CD4-positive, alpha-beta memory T cell (primary cell): ENCODE measurements around the gene EDARADD. TPM values are rescaled to one million over a fixed set of nuclear protein-coding genes. Genes with fewer than 3 reads are reported as not detected.
A peak's percentile ranks its signal among the peaks of the same experiment; 100 is the strongest.

Source experiments
- CTCF ChIA-PET: fragments of 350-600 bp; sonication (Branson Sonifier 250); formaldehyde crosslinking; loops from one replicate; lab custom pipeline; 2021; ENCODE audit warnings: inconsistent platforms; ENCODE audit not compliant: partially characterized antibody; lab: Charles Lee
- POLR2A ChIA-PET: fragments of 350-600 bp; sonication (Branson Sonifier 250); formaldehyde crosslinking; loops from one replicate; lab custom pipeline; 2021; ENCODE audit not compliant: partially characterized antibody; lab: Charles Lee
- DNase-seq, 5 donors: peaks; one replicate each; pipeline versions ENCODE4 v3.0.0 to v3.0.0-alpha.2; 2020 to 2022; ENCODE audit warnings: mixed read lengths in 1 of 5
- H3K27ac ChIP-seq: one replicate; pipeline ENCODE4 v1.7.0; 2013; ENCODE audit warnings: low read depth, low read length
- H3K27me3 ChIP-seq: 2 replicates; pipeline ENCODE4 v1.7.0; 2013; ENCODE audit warnings: mild to moderate bottlenecking, low read length, moderate library complexity; ENCODE audit not compliant: insufficient read depth
- H3K36me3 ChIP-seq: 2 replicates; pipeline ENCODE4 v1.7.0; 2013; ENCODE audit warnings: mild to moderate bottlenecking, low read length, moderate library complexity; ENCODE audit not compliant: insufficient read depth
- H3K4me1 ChIP-seq: 2 replicates; pipeline ENCODE4 v1.7.0; 2013; ENCODE audit warnings: mild to moderate bottlenecking, low read length, moderate library complexity; ENCODE audit not compliant: insufficient read depth
- H3K4me3 ChIP-seq, 2 donors: one replicate each; pipeline ENCODE4 v1.7.0; 2013; ENCODE audit warnings: low read length in 2 of 2, mild to moderate bottlenecking in 1 of 2
- H3K9me3 ChIP-seq, 2 donors: one replicate each; pipeline ENCODE4 v1.7.0; 2013; ENCODE audit warnings: low read length in 2 of 2, control low read depth in 1 of 2; ENCODE audit not compliant: control insufficient read depth in 1 of 2
- H3K27ac Mint-ChIP-seq, 7 donors: one replicate each; pipeline ENCODE4 v1.8.0; 2020 to 2021; ENCODE audit warnings: mixed read lengths in 7 of 7, mild to moderate bottlenecking in 6 of 7, inconsistent platforms in 3 of 7, moderate library complexity in 3 of 7
- H3K27me3 Mint-ChIP-seq, 2 donors: one replicate each; pipeline ENCODE4 v1.8.0; 2020 to 2021; ENCODE audit warnings: mixed read lengths in 2 of 2
- H3K36me3 Mint-ChIP-seq, 2 donors: one replicate each; pipeline ENCODE4 v1.8.0; 2020 to 2021; ENCODE audit warnings: mixed read lengths in 2 of 2, inconsistent platforms in 1 of 2, mild to moderate bottlenecking in 1 of 2
- H3K4me1 Mint-ChIP-seq, 4 donors: one replicate each; pipeline ENCODE4 v1.8.0; 2020 to 2021; ENCODE audit warnings: mixed read lengths in 4 of 4, mild to moderate bottlenecking in 1 of 4
- H3K4me3 Mint-ChIP-seq, 8 donors: one replicate each; pipeline ENCODE4 v1.8.0; 2020 to 2021; ENCODE audit warnings: mixed read lengths in 8 of 8, mild to moderate bottlenecking in 7 of 8, moderate library complexity in 6 of 8, inconsistent platforms in 3 of 8
- H3K9me3 Mint-ChIP-seq, 8 donors: one replicate each; pipeline ENCODE4 v1.8.0; 2020 to 2021; ENCODE audit warnings: mixed read lengths in 8 of 8, mild to moderate bottlenecking in 5 of 8, inconsistent platforms in 3 of 8, moderate library complexity in 1 of 8
- intact Hi-C: fragments of 100-400 bp; cut with micrococcal nuclease; formaldehyde crosslinking; loops from one replicate; pipeline ENCODE4 v1.15.1; 2023
- polyA plus RNA-seq, 2 donors: library from polyadenylated mRNA; unstranded; fragments of 300-500 nt; fragmentation: Illumina TruSeq; gene quantifications; one replicate each; pipeline ENCODE4 v1.2.3, GENCODE V29; 2021
- total RNA-seq, 2 experiments: library from RNA; stranded (reverse); gene quantifications; one replicate each; pipeline ENCODE4 v1.2.3, GENCODE V29; 2021

The EDARADD gene
- total and polyA plus RNA-seq, 4 experiments from 2014 or later, result 4.7 to 8.5 (median 7.9) TPM

DNA sequence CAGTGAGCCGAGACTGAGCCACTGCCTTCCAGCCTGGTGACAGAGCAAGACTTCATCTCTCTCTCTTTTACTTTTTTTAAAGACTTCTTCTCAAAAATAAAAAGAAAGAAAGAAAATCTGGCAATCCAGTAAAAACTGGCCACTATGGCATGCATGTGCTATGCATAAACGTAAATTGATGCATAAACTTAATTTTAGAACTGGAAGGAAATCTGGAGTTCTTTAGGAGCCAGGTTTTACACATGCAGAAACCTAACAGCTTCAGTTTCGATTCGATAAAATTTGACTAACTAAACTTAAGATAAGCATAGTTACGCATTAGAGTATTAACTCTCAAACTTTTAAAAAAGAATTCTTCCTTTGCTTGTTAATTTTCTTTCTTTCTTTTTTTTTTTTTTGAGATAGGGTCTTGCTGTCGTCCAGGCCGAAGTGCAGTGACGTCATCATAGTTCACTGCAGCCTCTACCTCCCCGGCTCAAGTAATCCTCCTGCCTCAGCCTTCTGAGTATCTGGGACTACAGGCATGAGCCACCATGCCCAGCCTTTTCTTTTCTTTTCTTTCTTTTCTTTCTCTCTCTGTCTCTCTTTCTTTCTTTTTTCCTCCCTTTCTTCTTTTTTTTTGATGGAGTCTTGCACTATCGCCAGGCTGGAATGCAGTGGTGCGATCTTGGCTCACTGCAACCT is 117.8 kb downstream of the EDARADD start:
- Mint-ChIP-seq H3K9me3 (no peaks in the 10 kb centered on the region), H3K27me3 (no peaks in the 10 kb centered on the region), H3K4me1 (peaks cover 36 to 59% (median 44%) of the 10 kb centered on the region in 4 donors), H3K36me3 (no peaks in the 10 kb centered on the region), H3K27ac (peak overlapping the region in 1 of 7 donors; percentile 78), H3K4me3 (no peak overlapping the region)
- H3K4me1 ChIP-seq, result peaks cover 44% of the 10 kb centered on the region
- H3K9me3 ChIP-seq, result no peaks in the 10 kb centered on the region
- H3K27ac ChIP-seq, result no peak overlapping the region
- DNase-seq, result no peak
- no peak overlapping the region for H3K4me3 ChIP-seq
- H3K27me3 ChIP-seq, result no peaks in the 10 kb centered on the region
- H3K36me3 ChIP-seq, result no peaks in the 10 kb centered on the region
- ChIA-PET CTCF (no interaction called here), POLR2A (interaction anchor here (1.2 kb wide), 1 partner anchor 118 kb away, joined by 3 read pairs; the partner anchor contains the start of gene EDARADD)
- intact Hi-C loops, result no loop called here

DNA sequence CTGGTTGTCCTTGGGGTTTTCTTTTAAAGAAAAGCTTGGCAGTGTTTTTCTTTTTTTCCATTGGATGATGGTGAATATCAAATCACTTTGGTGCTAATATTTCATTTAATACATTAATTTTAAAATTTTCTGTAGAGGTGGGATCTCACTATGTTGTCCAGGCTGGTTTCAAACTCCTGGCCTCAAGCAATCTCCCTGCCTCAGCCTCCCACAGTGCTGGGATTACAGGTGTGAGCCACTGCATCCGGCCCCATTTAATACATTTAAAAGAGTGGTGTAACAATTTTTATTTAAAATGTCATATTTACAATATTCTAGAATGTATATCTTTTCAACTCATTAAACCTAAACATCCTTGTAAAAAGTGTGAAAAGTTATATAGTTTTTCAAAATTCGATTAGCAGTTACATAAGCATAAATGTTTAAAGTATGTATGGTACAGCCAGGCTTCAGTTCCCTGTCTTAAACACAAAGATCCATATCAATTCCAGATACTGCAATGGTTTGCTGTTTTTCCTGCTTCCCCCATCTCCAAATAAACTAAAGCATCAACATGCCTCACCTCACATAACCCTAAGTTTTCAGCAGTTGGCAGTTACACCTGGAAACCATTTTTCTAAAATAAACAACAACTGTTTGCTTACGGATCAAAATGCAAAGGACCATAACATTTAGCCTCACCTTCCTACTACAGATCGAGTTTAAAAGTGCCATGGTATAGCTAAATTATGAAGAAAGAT is 120.8 kb downstream of the EDARADD start:
- Mint-ChIP-seq H3K27ac (peak overlapping the region; percentile 8 to 91 (median 81)), H3K4me1 (peaks cover 34 to 56% (median 41%) of the 10 kb centered on the region in 4 donors), H3K9me3 (no peaks in the 10 kb centered on the region), H3K36me3 (no peaks in the 10 kb centered on the region), H3K27me3 (no peaks in the 10 kb centered on the region), H3K4me3 (peak overlapping the region in 2 of 8 donors; percentile 28 to 46)
- H3K9me3 ChIP-seq, result no peaks in the 10 kb centered on the region
- no peaks in the 10 kb centered on the region for H3K36me3 ChIP-seq
- no peak overlapping the region for H3K4me3 ChIP-seq
- H3K4me1 ChIP-seq, result peaks cover 47% of the 10 kb centered on the region
- POLR2A ChIA-PET, result interaction anchor here (0.6 to 5.3 kb wide), 3 partner anchors 15 to 103 kb away, joined by 3 to 82 read pairs (median 4); partner anchors contain the start of genes HEATR1 and LGALS8
- DNase-seq, result no peak
- CTCF ChIA-PET, result interaction anchor here (0.9 to 2.6 kb wide), 2 partner anchors 11 to 21 kb away, joined by 6 to 8 read pairs; no protein-coding TSS in a partner anchor
- no peaks in the 10 kb centered on the region for H3K27me3 ChIP-seq
- peak overlapping the region; percentile 45 for H3K27ac ChIP-seq
- intact Hi-C loops, result loop anchor here (5.0 kb wide), 1 partner anchor 118 kb away; no protein-coding TSS in a partner anchor

DNA sequence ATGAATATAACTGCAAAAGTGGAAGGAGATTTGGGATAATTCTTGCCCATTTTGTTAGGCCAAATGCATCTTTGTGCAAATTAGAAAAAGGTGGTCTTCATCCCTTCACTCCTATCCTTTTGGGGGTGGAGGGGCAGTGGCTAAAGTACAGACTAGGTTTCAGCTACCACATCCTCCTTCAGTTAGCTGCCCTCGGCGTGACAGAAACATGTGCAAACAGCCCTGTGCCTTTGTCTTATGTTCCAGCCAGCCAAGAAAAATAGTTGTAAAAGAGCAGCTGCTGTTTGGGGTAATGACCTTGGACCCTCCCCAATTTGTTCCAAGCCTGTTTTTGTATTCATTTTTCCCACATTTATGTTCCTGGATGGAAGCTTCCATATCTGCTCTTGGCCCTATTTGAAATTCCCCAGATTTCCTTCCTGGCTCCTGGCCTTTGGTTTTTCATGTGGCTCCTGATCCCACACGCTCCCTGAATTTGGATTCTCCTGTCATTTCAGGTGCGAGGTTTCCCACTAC is 121.4 kb downstream of the EDARADD start:
- ChIA-PET CTCF (interaction anchor here (0.9 to 2.6 kb wide), 3 partner anchors 12 to 24 kb away, joined by 6 to 16 read pairs (median 8); no protein-coding TSS in a partner anchor), POLR2A (interaction anchor here (0.6 to 5.3 kb wide), 5 partner anchors 8 to 121 kb away, joined by 3 to 82 read pairs (median 4); partner anchors contain the start of genes HEATR1 and LGALS8)
- no peaks in the 10 kb centered on the region for H3K36me3 ChIP-seq
- DNase-seq, result no peak
- H3K4me3 ChIP-seq, result no peak overlapping the region
- Mint-ChIP-seq H3K4me1 (peaks cover 31 to 50% (median 36%) of the 10 kb centered on the region in 4 donors), H3K27me3 (no peaks in the 10 kb centered on the region), H3K4me3 (peak overlapping the region in 7 of 8 donors; percentile 8 to 90 (median 25)), H3K9me3 (no peaks in the 10 kb centered on the region), H3K36me3 (no peaks in the 10 kb centered on the region), H3K27ac (peak overlapping the region; percentile 79 to 95 (median 90))
- no peaks in the 10 kb centered on the region for H3K27me3 ChIP-seq
- H3K27ac ChIP-seq, result peak overlapping the region; percentile 45
- no peaks in the 10 kb centered on the region for H3K9me3 ChIP-seq
- intact Hi-C loops, result loop anchor here (5.0 kb wide), 1 partner anchor 118 kb away; no protein-coding TSS in a partner anchor
- peaks cover 40% of the 10 kb centered on the region for H3K4me1 ChIP-seq

DNA sequence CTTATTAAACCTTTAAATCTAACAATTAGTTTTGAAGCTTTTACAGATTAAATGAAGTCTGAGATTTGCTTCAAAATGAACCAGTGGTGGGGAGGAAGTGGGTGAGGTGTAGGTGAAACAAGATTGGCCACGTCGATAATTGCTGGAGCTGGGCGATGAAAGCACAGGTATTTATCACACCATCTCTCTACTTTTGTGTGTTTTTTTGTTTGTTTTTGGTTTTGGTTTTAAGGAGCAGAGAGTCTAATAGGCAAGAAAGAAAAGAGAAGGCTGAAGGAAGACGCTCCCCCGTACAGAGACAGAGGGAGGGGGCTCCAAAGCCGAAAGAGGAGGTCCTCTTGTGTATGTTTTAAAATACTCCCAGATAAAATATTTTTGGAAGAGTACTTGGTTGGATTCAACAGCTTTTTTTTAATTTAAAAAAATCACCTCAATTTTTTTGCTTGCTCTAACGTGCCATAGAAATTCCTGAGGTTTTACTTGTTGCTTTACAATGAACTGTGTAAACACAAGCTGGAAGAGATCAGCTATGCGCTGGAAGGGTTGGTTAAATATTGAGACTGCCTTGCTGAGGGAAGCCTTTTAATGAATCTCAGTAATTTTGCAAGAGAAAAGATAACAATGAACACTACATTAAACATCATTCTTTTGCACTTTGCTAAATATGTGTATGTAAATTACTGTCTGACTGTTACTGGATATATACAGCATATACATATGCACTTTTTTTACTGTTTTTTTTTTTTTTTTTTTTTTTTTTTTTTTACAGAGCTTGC is 123.0 kb downstream of the EDARADD start:
- Histone ChIP-seq H3K4me1 (peaks cover 40% of the 10 kb centered on the region), H3K27ac (peak overlapping the region; percentile 45), H3K27me3 (no peaks in the 10 kb centered on the region), H3K36me3 (no peaks in the 10 kb centered on the region), H3K4me3 (peak overlapping the region in 1 of 2 donors; percentile 40), H3K9me3 (no peaks in the 10 kb centered on the region)
- H3K27me3 Mint-ChIP-seq, result no peaks in the 10 kb centered on the region
- no peaks in the 10 kb centered on the region for H3K9me3 Mint-ChIP-seq
- CTCF ChIA-PET, result interaction anchor here (0.7 to 2.6 kb wide), 7 partner anchors 10 to 409 kb away, joined by 3 to 16 read pairs (median 3); partner anchors contain the start of gene EDARADD
- POLR2A ChIA-PET, result interaction anchor here (0.7 to 5.3 kb wide), 12 partner anchors 9 to 1013 kb away, joined by 3 to 82 read pairs (median 4); partner anchors contain the start of genes B3GALNT2, HEATR1 and LGALS8
- peak overlapping the region; percentile 79 to 95 (median 90) for H3K27ac Mint-ChIP-seq
- no peaks in the 10 kb centered on the region for H3K36me3 Mint-ChIP-seq
- intact Hi-C loops, result loop anchor here (2.0 to 5.0 kb wide), 2 partner anchors 18 to 120 kb away; no protein-coding TSS in a partner anchor
- H3K4me3 Mint-ChIP-seq, result peak overlapping the region; percentile 70 to 90 (median 84)
- H3K4me1 Mint-ChIP-seq, result peaks cover 33 to 60% (median 37%) of the 10 kb centered on the region in 4 donors
- DNase-seq, result peak; percentile 63 to 79 (median 78)

DNA sequence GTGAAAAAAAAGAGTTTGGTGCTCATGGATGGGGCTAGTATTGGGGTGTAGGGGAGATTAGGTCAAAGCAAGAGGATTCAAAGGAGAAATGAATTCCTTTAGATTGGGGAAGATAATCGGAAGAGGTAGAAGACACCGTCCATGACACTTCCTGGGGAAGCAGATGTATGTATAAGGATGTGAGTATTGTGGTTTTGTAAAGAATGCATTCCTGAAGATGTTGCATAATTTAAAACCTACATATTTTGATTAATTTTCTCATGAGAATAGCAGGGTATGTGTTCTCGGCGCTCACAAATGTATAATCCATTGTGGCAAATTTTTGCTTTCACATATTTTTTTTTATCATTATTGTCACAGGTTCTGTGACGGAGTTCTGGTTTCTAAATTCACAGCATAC is 124.2 kb downstream of the EDARADD start:
- ChIA-PET POLR2A (interaction anchor here (1.7 to 5.3 kb wide), 3 partner anchors 11 to 30 kb away, joined by 4 to 82 read pairs (median 5); partner anchors contain the start of gene LGALS8), CTCF (interaction anchor here (0.9 to 1.5 kb wide), 2 partner anchors 26 to 27 kb away, joined by 3 read pairs; no protein-coding TSS in a partner anchor)
- Mint-ChIP-seq H3K4me1 (peaks cover 38 to 66% (median 44%) of the 10 kb centered on the region in 4 donors), H3K4me3 (peak overlapping the region in 4 of 8 donors; percentile 0 to 11 (median 2)), H3K9me3 (no peaks in the 10 kb centered on the region), H3K36me3 (no peaks in the 10 kb centered on the region), H3K27me3 (no peaks in the 10 kb centered on the region), H3K27ac (peak overlapping the region in 6 of 7 donors; percentile 3 to 92 (median 78))
- intact Hi-C loops, result loop anchor here (5.0 kb wide), 1 partner anchor 121 kb away; no protein-coding TSS in a partner anchor
- Histone ChIP-seq H3K4me1 (peaks cover 46% of the 10 kb centered on the region), H3K36me3 (no peaks in the 10 kb centered on the region), H3K27me3 (no peaks in the 10 kb centered on the region), H3K27ac (no peak overlapping the region), H3K9me3 (no peaks in the 10 kb centered on the region), H3K4me3 (no peak overlapping the region)
- DNase-seq, result no peak

DNA sequence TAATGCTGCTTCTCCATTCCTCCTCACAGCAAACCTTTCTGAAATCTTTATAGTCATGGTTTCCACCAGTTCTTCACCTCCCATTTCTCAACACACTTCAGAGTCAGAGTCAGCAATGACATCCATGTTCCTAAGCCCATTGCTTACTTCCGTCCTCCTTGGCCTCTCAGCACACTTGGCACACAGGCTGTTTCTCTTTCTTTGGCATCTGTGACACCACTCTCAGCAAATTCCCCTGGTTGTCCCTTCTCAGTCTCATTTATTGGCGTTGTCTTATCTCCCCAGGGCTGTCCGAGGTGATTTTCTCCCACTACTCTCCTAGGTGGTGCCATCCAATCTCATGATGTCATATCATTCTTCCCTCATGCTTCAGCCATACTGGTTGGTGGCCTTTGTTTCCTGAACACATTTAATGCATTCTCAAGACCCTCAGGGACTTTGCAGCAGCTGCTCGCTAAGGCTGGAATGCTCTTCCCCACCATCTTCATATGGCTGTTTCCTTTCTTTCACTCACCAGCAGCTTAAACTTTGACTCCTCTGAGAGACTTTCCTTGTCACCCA is 126.4 kb downstream of the EDARADD start:
- Histone ChIP-seq H3K4me3 (no peak overlapping the region), H3K4me1 (peaks cover 48% of the 10 kb centered on the region), H3K27ac (no peak overlapping the region), H3K9me3 (no peaks in the 10 kb centered on the region), H3K36me3 (no peaks in the 10 kb centered on the region), H3K27me3 (no peaks in the 10 kb centered on the region)
- Mint-ChIP-seq H3K36me3 (peaks cover 3 to 10% of the 10 kb centered on the region in 2 donors), H3K4me1 (peaks cover 34 to 75% (median 48%) of the 10 kb centered on the region in 4 donors), H3K9me3 (no peaks in the 10 kb centered on the region), H3K27me3 (no peaks in the 10 kb centered on the region), H3K4me3 (peak overlapping the region in 2 of 8 donors; percentile 2 to 70), H3K27ac (peak overlapping the region in 3 of 7 donors; percentile 5 to 91 (median 19))
- no peak for DNase-seq
- intact Hi-C loops, result loop anchor here (5.0 kb wide), 2 partner anchors 238 to 277 kb away; partner anchors contain the start of genes ERO1B and MTR
- POLR2A ChIA-PET, result interaction anchor here (0.6 kb wide), 1 partner anchor 388 kb away, joined by 3 read pairs; no protein-coding TSS in a partner anchor
- CTCF ChIA-PET, result interaction anchor here (0.7 to 1.1 kb wide), 3 partner anchors 24 to 124 kb away, joined by 3 to 6 read pairs (median 3); no protein-coding TSS in a partner anchor
